ENCODE results near the gene ZNF738. TPM values are rescaled to one million over a fixed set of nuclear protein-coding genes. Genes with fewer than 3 reads are reported as not detected.

The ZNF738 gene
- total and polyA plus RNA-seq, 2 of the 13 experiments (the other 11 are each of a cell fraction or from before 2014, with no cell fraction given): 2.7 to 5.3 TPM

DNA sequence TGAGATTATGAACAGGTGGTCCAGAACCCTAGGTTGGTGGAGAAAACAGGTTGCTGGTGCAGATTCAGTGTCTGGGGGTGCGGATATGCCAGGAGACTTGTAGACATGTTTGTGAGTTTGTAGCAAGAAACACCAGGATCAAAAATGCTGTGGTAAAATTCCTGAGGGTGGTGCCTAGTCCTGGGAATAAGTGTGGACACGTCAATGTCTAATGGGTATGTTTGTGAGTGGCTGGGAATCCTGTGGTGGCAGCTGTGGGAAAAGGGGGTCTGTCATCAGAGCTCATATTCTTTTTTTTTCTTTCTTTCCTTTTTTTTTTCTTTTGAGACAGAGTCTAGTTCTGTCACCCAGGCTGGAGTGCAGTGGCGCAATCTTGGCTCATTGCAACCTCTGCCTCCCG, 36.8 kb upstream of the ZNF738 start:
- TF ChIP-seq SP5 (CRISPR knock-in tag; IDR thresholded peaks at IDR 0.05; ENCODE audit: borderline replicate concordance, low read depth): no peak
- TF ChIP-seq, protein P1, sequence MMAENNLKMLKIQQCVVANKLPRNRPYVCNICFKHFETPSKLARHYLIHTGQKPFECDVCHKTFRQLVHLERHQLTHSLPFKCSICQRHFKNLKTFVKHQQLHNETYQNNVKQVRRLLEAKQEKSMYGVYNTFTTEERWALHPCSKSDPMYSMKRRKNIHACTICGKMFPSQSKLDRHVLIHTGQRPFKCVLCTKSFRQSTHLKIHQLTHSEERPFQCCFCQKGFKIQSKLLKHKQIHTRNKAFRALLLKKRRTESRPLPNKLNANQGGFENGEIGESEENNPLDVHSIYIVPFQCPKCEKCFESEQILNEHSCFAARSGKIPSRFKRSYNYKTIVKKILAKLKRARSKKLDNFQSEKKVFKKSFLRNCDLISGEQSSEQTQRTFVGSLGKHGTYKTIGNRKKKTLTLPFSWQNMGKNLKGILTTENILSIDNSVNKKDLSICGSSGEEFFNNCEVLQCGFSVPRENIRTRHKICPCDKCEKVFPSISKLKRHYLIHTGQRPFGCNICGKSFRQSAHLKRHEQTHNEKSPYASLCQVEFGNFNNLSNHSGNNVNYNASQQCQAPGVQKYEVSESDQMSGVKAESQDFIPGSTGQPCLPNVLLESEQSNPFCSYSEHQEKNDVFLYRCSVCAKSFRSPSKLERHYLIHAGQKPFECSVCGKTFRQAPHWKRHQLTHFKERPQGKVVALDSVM (CRISPR knock-in tag; IDR thresholded peaks at IDR 0.05): peak; percentile 14; the same call in 1 of the 2 replicates
- H3K27me3 ChIP-seq (ENCODE audit: control insufficient read depth in 1 of 2, insufficient read depth in 2 of 2, low read length in 2 of 2): no peaks in the 10 kb centered on the region
- H2AFZ ChIP-seq (ENCODE audit: low read length): no peak overlapping the region
- in situ Hi-C loops (cut with HindIII; ENCODE audit: extremely low pct_ligation_motif_present, low pct_unique_long_range_greater_than_20kb) (no loop called here), intact Hi-C loops (cut with micrococcal nuclease; ENCODE audit: unreplicated experiment) (loop anchor here (10.0 kb wide), 1 partner anchor 443 kb away; the partner anchor contains the start of gene ZNF100)
- H3K4me3 ChIP-seq (replicated peaks in 1 of 3; ENCODE audit: insufficient read depth in 1 of 3, low read depth in 2 of 3, low read length in 3 of 3): no peak overlapping the region
- H3K4me1 ChIP-seq (ENCODE audit: insufficient read depth, low read length): peaks cover 23% of the 10 kb centered on the region
- 84% methylated on average over 4 of the region's 4 CpGs for WGBS (ENCODE audit: low lambda C conversion rate)
- DNase-seq (ENCODE audit: low spot score) (no peak), ATAC-seq (no peak), FAIRE-seq (no peak)
- H3K4me2 ChIP-seq (ENCODE audit: low read depth, low read length): no peak overlapping the region
- no peaks in the 10 kb centered on the region for H4K20me1 ChIP-seq (ENCODE audit: insufficient read depth, low read length)
- H3K9ac ChIP-seq (ENCODE audit: insufficient read depth, low read depth, low read length): no peak overlapping the region
- H3K36me3 ChIP-seq (replicated peaks in 1 of 2; ENCODE audit: control insufficient read depth in 1 of 2, insufficient read depth in 2 of 2, low read length in 2 of 2): 0 out of 5 replicates have a peak, but pooled peaks cover 0 to 8% of the 10 kb centered on the region in 2 experiments
- ChIA-PET CTCF (ENCODE audit: low intra/inter-chr PET ratio, low total read pairs) (no interaction called here), POLR2A (interaction anchor here (0.6 to 0.8 kb wide), 2 partner anchors 75 to 191 kb away, joined by 3 read pairs; partner anchors contain the start of gene ZNF493)
- BruUV-seq (replicated peaks): no TSS peak
- H3K79me2 ChIP-seq (ENCODE audit: insufficient read depth, low read length): peaks cover 25% of the 10 kb centered on the region
- H3K27ac ChIP-seq (ENCODE audit: extremely low read length, insufficient read depth, low read length): no peak overlapping the region
- no peaks in the 10 kb centered on the region for H3K9me3 ChIP-seq (ENCODE audit: low read length)

DNA sequence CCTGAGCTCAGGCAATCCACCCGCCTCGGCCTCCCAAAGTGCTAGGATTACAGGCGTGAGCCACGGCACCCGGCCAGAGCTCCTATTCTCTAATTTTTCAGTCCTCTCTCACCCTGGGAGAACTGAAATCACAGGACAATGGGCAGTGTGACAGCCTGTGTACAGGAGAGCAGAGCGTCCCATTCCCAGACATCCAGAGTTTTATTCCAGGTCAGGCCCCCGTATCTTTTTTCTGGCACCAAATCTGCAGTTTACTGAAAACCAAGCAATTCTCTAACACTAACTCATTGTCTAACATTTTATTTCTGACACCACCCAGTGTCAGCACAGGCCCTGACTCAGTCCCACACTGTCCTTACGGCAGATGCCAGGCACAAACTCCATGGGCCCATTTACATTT, 36.3 kb upstream of the ZNF738 start:
- no peak overlapping the region for H3K27ac ChIP-seq (ENCODE audit: extremely low read length, insufficient read depth, low read length)
- TF ChIP-seq, protein P2, sequence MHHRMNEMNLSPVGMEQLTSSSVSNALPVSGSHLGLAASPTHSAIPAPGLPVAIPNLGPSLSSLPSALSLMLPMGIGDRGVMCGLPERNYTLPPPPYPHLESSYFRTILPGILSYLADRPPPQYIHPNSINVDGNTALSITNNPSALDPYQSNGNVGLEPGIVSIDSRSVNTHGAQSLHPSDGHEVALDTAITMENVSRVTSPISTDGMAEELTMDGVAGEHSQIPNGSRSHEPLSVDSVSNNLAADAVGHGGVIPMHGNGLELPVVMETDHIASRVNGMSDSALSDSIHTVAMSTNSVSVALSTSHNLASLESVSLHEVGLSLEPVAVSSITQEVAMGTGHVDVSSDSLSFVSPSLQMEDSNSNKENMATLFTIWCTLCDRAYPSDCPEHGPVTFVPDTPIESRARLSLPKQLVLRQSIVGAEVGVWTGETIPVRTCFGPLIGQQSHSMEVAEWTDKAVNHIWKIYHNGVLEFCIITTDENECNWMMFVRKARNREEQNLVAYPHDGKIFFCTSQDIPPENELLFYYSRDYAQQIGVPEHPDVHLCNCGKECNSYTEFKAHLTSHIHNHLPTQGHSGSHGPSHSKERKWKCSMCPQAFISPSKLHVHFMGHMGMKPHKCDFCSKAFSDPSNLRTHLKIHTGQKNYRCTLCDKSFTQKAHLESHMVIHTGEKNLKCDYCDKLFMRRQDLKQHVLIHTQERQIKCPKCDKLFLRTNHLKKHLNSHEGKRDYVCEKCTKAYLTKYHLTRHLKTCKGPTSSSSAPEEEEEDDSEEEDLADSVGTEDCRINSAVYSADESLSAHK (CRISPR knock-in tag; IDR thresholded peaks at IDR 0.05; ENCODE audit: borderline replicate concordance): no peak
- TF ChIP-seq, protein P1 (CRISPR knock-in tag; IDR thresholded peaks at IDR 0.05): peak; percentile 4; the same call in 1 of the 2 replicates
- no peaks in the 10 kb centered on the region for H3K9me3 ChIP-seq (ENCODE audit: low read length)
- FAIRE-seq (no peak), DNase-seq (ENCODE audit: low spot score) (no peak), ATAC-seq (no peak)
- 93% methylated on average over 8 of the region's 8 CpGs for WGBS (ENCODE audit: low lambda C conversion rate)
- CTCF ChIA-PET (ENCODE audit: low intra/inter-chr PET ratio, low total read pairs): no interaction called here
- H3K27me3 ChIP-seq (ENCODE audit: control insufficient read depth in 1 of 2, insufficient read depth in 2 of 2, low read length in 2 of 2): no peaks in the 10 kb centered on the region
- H3K79me2 ChIP-seq (ENCODE audit: insufficient read depth, low read length): peaks cover 27% of the 10 kb centered on the region
- in situ Hi-C loops (cut with HindIII; ENCODE audit: extremely low pct_ligation_motif_present, low pct_unique_long_range_greater_than_20kb): no loop called here
- no peaks in the 10 kb centered on the region for H4K20me1 ChIP-seq (ENCODE audit: insufficient read depth, low read length)
- no peak overlapping the region for H3K4me2 ChIP-seq (ENCODE audit: low read depth, low read length)
- intact Hi-C loops (cut with micrococcal nuclease; ENCODE audit: unreplicated experiment): loop anchor here (10.0 kb wide), 1 partner anchor 442 kb away; the partner anchor contains the start of gene ZNF100
- POLR2A ChIA-PET: interaction anchor here (0.6 to 0.8 kb wide), 2 partner anchors 74 to 190 kb away, joined by 3 read pairs; partner anchors contain the start of gene ZNF493
- H2AFZ ChIP-seq (ENCODE audit: low read length): no peak overlapping the region
- H3K36me3 ChIP-seq (replicated peaks in 1 of 2; ENCODE audit: control insufficient read depth in 1 of 2, insufficient read depth in 2 of 2, low read length in 2 of 2): 0 out of 5 replicates have a peak, but pooled peaks cover 0 to 8% of the 10 kb centered on the region in 2 experiments
- no TSS peak for BruUV-seq (replicated peaks)
- H3K9ac ChIP-seq (ENCODE audit: insufficient read depth, low read depth, low read length): no peak overlapping the region
- no peak overlapping the region for H3K4me3 ChIP-seq (replicated peaks in 1 of 3; ENCODE audit: insufficient read depth in 1 of 3, low read depth in 2 of 3, low read length in 3 of 3)
- H3K4me1 ChIP-seq (ENCODE audit: insufficient read depth, low read length): peaks cover 24% of the 10 kb centered on the region

All from HepG2 (cell line).